ENCODE data around the gene USP25. TPM values are rescaled to one million over a fixed set of nuclear protein-coding genes. Genes with fewer than 3 reads are reported as not detected.

USP25 gene
- total RNA-seq (2012; rRNA removed), result 22.1 and 31.9 TPM in 2 replicates

GRCh38 chr21:15729674-15730483 is at the start of gene USP25:
USP25 (plus strand) TSS chr21:15729982; CDS start chr21:15730394, 412 bp downstream.
- no peaks in the 10 kb centered on the region for H3K36me3 ChIP-seq (ENCODE audit: insufficient read depth, low read length)
- no peaks in the 10 kb centered on the region for H3K9me3 ChIP-seq (replicated peaks; ENCODE audit: low read length)
- H3K4me2 ChIP-seq (ENCODE audit: low read length), result peak within 1 kb of the TSS; percentile 95
- H3K27me3 ChIP-seq (ENCODE audit: control insufficient read depth, insufficient read depth, low read length), result peaks cover 4% of the 10 kb centered on the region
- H3K4me3 ChIP-seq (ENCODE audit: low read length), result peak within 1 kb of the TSS; percentile 88
- H3K4me1 ChIP-seq (ENCODE audit: control insufficient read depth, insufficient read depth, low read length), result peaks cover 15% of the 10 kb centered on the region
- H3K9ac ChIP-seq (ENCODE audit: low read depth, low read length), result peak within 1 kb of the TSS; percentile 86

GRCh38 chr21:15682186-15682895 is 47.4 kb upstream of the USP25 start:
- H3K4me3 ChIP-seq (ENCODE audit: low read length), result no peak overlapping the region

GRCh38 chr21:15682977-15683376 is 46.8 kb upstream of the USP25 start:
- peaks cover 6% of the 10 kb centered on the region for H3K9me3 ChIP-seq (replicated peaks; ENCODE audit: low read length)
- H3K4me1 ChIP-seq (ENCODE audit: control insufficient read depth, insufficient read depth, low read length), result peaks cover 37% of the 10 kb centered on the region
- H3K36me3 ChIP-seq (ENCODE audit: insufficient read depth, low read length), result no peaks in the 10 kb centered on the region
- no peak overlapping the region for H3K9ac ChIP-seq (ENCODE audit: low read depth, low read length)
- H3K27me3 ChIP-seq (ENCODE audit: control insufficient read depth, insufficient read depth, low read length), result no peaks in the 10 kb centered on the region
- no peak overlapping the region for H3K4me3 ChIP-seq (ENCODE audit: low read length)
- peak overlapping the region; percentile 2 for H3K4me2 ChIP-seq (ENCODE audit: low read length)

More at GRCh38 chr21:15682186-15682895, 47.4 kb upstream of the USP25 start:
- Histone ChIP-seq H3K36me3 (ENCODE audit: insufficient read depth, low read length) (no peaks in the 10 kb centered on the region), H3K9ac (ENCODE audit: low read depth, low read length) (no peak overlapping the region), H3K4me2 (ENCODE audit: low read length) (peak overlapping the region; percentile 29), H3K4me1 (ENCODE audit: control insufficient read depth, insufficient read depth, low read length) (peaks cover 31% of the 10 kb centered on the region), H3K9me3 (replicated peaks; ENCODE audit: low read length) (peaks cover 6% of the 10 kb centered on the region), H3K27me3 (ENCODE audit: control insufficient read depth, insufficient read depth, low read length) (no peaks in the 10 kb centered on the region)

- H3K9me3 ChIP-seq (replicated peaks; ENCODE audit: low read length), result peaks cover 6% of the 10 kb centered on the region
- no peak overlapping the region for H3K4me2 ChIP-seq (ENCODE audit: low read length)
- H3K36me3 ChIP-seq (ENCODE audit: insufficient read depth, low read length), result no peaks in the 10 kb centered on the region
- H3K9ac ChIP-seq (ENCODE audit: low read depth, low read length), result no peak overlapping the region
- peaks cover 55% of the 10 kb centered on the region for H3K4me1 ChIP-seq (ENCODE audit: control insufficient read depth, insufficient read depth, low read length)
- no peak overlapping the region for H3K4me3 ChIP-seq (ENCODE audit: low read length)
- no peaks in the 10 kb centered on the region for H3K27me3 ChIP-seq (ENCODE audit: control insufficient read depth, insufficient read depth, low read length)
Measured at GRCh38 chr21:15686506-15686905, 43.3 kb upstream of the USP25 start.

GRCh38 chr21:15687208-15687607 is 42.6 kb upstream of the USP25 start:
- H3K4me1 ChIP-seq (ENCODE audit: control insufficient read depth, insufficient read depth, low read length), result peaks cover 50% of the 10 kb centered on the region
- no peaks in the 10 kb centered on the region for H3K36me3 ChIP-seq (ENCODE audit: insufficient read depth, low read length)
- H3K9ac ChIP-seq (ENCODE audit: low read depth, low read length), result no peak overlapping the region
- peaks cover 6% of the 10 kb centered on the region for H3K9me3 ChIP-seq (replicated peaks; ENCODE audit: low read length)
- H3K27me3 ChIP-seq (ENCODE audit: control insufficient read depth, insufficient read depth, low read length), result no peaks in the 10 kb centered on the region
- H3K4me3 ChIP-seq (ENCODE audit: low read length), result no peak overlapping the region
- no peak overlapping the region for H3K4me2 ChIP-seq (ENCODE audit: low read length)

- H3K36me3 ChIP-seq (ENCODE audit: insufficient read depth, low read length), result no peaks in the 10 kb centered on the region
- H3K27me3 ChIP-seq (ENCODE audit: control insufficient read depth, insufficient read depth, low read length), result no peaks in the 10 kb centered on the region
- H3K4me3 ChIP-seq (ENCODE audit: low read length), result peak overlapping the region; percentile 27
- peak overlapping the region; percentile 55 for H3K4me2 ChIP-seq (ENCODE audit: low read length)
- peaks cover 42% of the 10 kb centered on the region for H3K4me1 ChIP-seq (ENCODE audit: control insufficient read depth, insufficient read depth, low read length)
- peak overlapping the region; percentile 5 for H3K9ac ChIP-seq (ENCODE audit: low read depth, low read length)
- H3K9me3 ChIP-seq (replicated peaks; ENCODE audit: low read length), result peaks cover 6% of the 10 kb centered on the region
Measured at GRCh38 chr21:15688016-15688415, 41.8 kb upstream of the USP25 start.

- H3K4me2 ChIP-seq (ENCODE audit: low read length), result peak overlapping the region; percentile 55
- H3K9ac ChIP-seq (ENCODE audit: low read depth, low read length), result no peak overlapping the region
- peaks cover 36% of the 10 kb centered on the region for H3K4me1 ChIP-seq (ENCODE audit: control insufficient read depth, insufficient read depth, low read length)
- H3K27me3 ChIP-seq (ENCODE audit: control insufficient read depth, insufficient read depth, low read length), result no peaks in the 10 kb centered on the region
- peak overlapping the region; percentile 27 for H3K4me3 ChIP-seq (ENCODE audit: low read length)
- H3K36me3 ChIP-seq (ENCODE audit: insufficient read depth, low read length), result no peaks in the 10 kb centered on the region
- peaks cover 6% of the 10 kb centered on the region for H3K9me3 ChIP-seq (replicated peaks; ENCODE audit: low read length)
Measured at GRCh38 chr21:15688809-15689208, 41.0 kb upstream of the USP25 start.

GRCh38 chr21:15692711-15693110 is 37.1 kb upstream of the USP25 start:
- no peak overlapping the region for H3K4me2 ChIP-seq (ENCODE audit: low read length)
- H3K27me3 ChIP-seq (ENCODE audit: control insufficient read depth, insufficient read depth, low read length), result peaks cover 14% of the 10 kb centered on the region
- no peak overlapping the region for H3K4me3 ChIP-seq (ENCODE audit: low read length)
- no peak overlapping the region for H3K9ac ChIP-seq (ENCODE audit: low read depth, low read length)
- peaks cover 26% of the 10 kb centered on the region for H3K4me1 ChIP-seq (ENCODE audit: control insufficient read depth, insufficient read depth, low read length)
- H3K36me3 ChIP-seq (ENCODE audit: insufficient read depth, low read length), result no peaks in the 10 kb centered on the region
- H3K9me3 ChIP-seq (replicated peaks; ENCODE audit: low read length), result no peaks in the 10 kb centered on the region

- H3K9ac ChIP-seq (ENCODE audit: low read depth, low read length), result no peak overlapping the region
- no peak overlapping the region for H3K4me3 ChIP-seq (ENCODE audit: low read length)
- no peaks in the 10 kb centered on the region for H3K36me3 ChIP-seq (ENCODE audit: insufficient read depth, low read length)
Measured at GRCh38 chr21:15695241-15695640, 34.5 kb upstream of the USP25 start.

GRCh38 chr21:15701830-15702229 is 28.0 kb upstream of the USP25 start:
- H3K4me3 ChIP-seq (ENCODE audit: low read length), result no peak overlapping the region
- no peak overlapping the region for H3K9ac ChIP-seq (ENCODE audit: low read depth, low read length)
- peaks cover 8% of the 10 kb centered on the region for H3K9me3 ChIP-seq (replicated peaks; ENCODE audit: low read length)
- no peak overlapping the region for H3K4me2 ChIP-seq (ENCODE audit: low read length)
- H3K4me1 ChIP-seq (ENCODE audit: control insufficient read depth, insufficient read depth, low read length), result peaks cover 1% of the 10 kb centered on the region
- H3K36me3 ChIP-seq (ENCODE audit: insufficient read depth, low read length), result no peaks in the 10 kb centered on the region
- peaks cover 5% of the 10 kb centered on the region for H3K27me3 ChIP-seq (ENCODE audit: control insufficient read depth, insufficient read depth, low read length)

More at GRCh38 chr21:15695241-15695640, 34.5 kb upstream of the USP25 start:
- H3K9me3 ChIP-seq (replicated peaks; ENCODE audit: low read length), result no peaks in the 10 kb centered on the region
- H3K27me3 ChIP-seq (ENCODE audit: control insufficient read depth, insufficient read depth, low read length), result peaks cover 18% of the 10 kb centered on the region
- peaks cover 8% of the 10 kb centered on the region for H3K4me1 ChIP-seq (ENCODE audit: control insufficient read depth, insufficient read depth, low read length)
- no peak overlapping the region for H3K4me2 ChIP-seq (ENCODE audit: low read length)

- Histone ChIP-seq H3K4me2 (ENCODE audit: low read length) (no peak overlapping the region), H3K9ac (ENCODE audit: low read depth, low read length) (no peak overlapping the region), H3K4me1 (ENCODE audit: control insufficient read depth, insufficient read depth, low read length) (peaks cover 9% of the 10 kb centered on the region), H3K27me3 (ENCODE audit: control insufficient read depth, insufficient read depth, low read length) (peaks cover 7% of the 10 kb centered on the region), H3K4me3 (ENCODE audit: low read length) (no peak overlapping the region), H3K36me3 (ENCODE audit: insufficient read depth, low read length) (no peaks in the 10 kb centered on the region), H3K9me3 (replicated peaks; ENCODE audit: low read length) (peaks cover 8% of the 10 kb centered on the region)
Measured at GRCh38 chr21:15703932-15704331, 25.9 kb upstream of the USP25 start.
